Brain microvascular endothelial cell (primary cell): Measurements from ENCODE around the gene CENPM.
A peak's percentile ranks its signal among the peaks of the same experiment; 100 is the strongest.

Experiments used
- DNase-seq: peaks from one replicate; pipeline ENCODE4 v3.0.0-alpha.2; 2020
- H3K27ac ChIP-seq: fragments of 250-450 bp; sonication (Bioruptor Pico); 2 replicates; pipeline ENCODE4 v1.5.1; 2020; ENCODE audit warnings: mild to moderate bottlenecking, moderate library complexity
- H3K27me3 ChIP-seq: fragments of 250-450 bp; sonication (Bioruptor Pico); replicated peaks from 2 replicates; pipeline ENCODE4 v1.5.1; 2020; ENCODE audit warnings: mild to moderate bottlenecking
- H3K36me3 ChIP-seq: fragments of 250-450 bp; sonication (Bioruptor Pico); replicated peaks from 2 replicates; pipeline ENCODE4 v1.5.1; 2020; ENCODE audit warnings: mild to moderate bottlenecking
- H3K4me3 ChIP-seq: 2 replicates; pipeline ENCODE4 v1.5.1; 2011; ENCODE audit warnings: low read depth, mild to moderate bottlenecking, control low read depth, low read length, moderate library complexity
- CTCF ChIP-seq: IDR thresholded peaks from 2 replicates; pipeline ENCODE4 v1.5.1; 2011; ENCODE audit warnings: low read depth, mild to moderate bottlenecking, moderate library complexity, low read length, control low read depth, inconsistent platforms; ENCODE audit errors: missing control alignments
- in situ Hi-C: cut with HindIII; loops from 2 replicates; pipeline ENCODE4 v1.10.0; 2017; ENCODE audit warnings: low sequenced_read_pairs, low pct_ligation_motif_present

CENPM gene

GRCh38 chr22:41976961-41977566 lies 30.1 kb upstream of the CENPM start:
- Histone ChIP-seq H3K27me3 (peaks cover 29% of the 10 kb centered on the region), H3K4me3 (peak overlapping the region; percentile 5), H3K36me3 (no peaks in the 10 kb centered on the region), H3K27ac (no peak overlapping the region)
- in situ Hi-C loops: no loop called here
- TF ChIP-seq CTCF: no peak
- DNase-seq: no peak

GRCh38 chr22:41976070-41976901 lies 29.3 kb upstream of the CENPM start:
- Histone ChIP-seq H3K4me3 (peak overlapping the region; percentile 30), H3K27ac (no peak overlapping the region), H3K36me3 (no peaks in the 10 kb centered on the region), H3K27me3 (peaks cover 29% of the 10 kb centered on the region)
- DNase-seq: no peak
- in situ Hi-C loops: no loop called here
- TF ChIP-seq CTCF: no peak

- no peaks in the 10 kb centered on the region for H3K36me3 ChIP-seq
- H3K4me3 ChIP-seq: no peak overlapping the region
- no peak overlapping the region for H3K27ac ChIP-seq
- in situ Hi-C loops: no loop called here
- no peak for DNase-seq
- H3K27me3 ChIP-seq: peaks cover 29% of the 10 kb centered on the region
- TF ChIP-seq CTCF: no peak
Observed at GRCh38 chr22:41975299-41976069, 28.5 kb upstream of the CENPM start.

- H3K27me3 ChIP-seq: peaks cover 29% of the 10 kb centered on the region
- no peak for DNase-seq
- no peak overlapping the region for H3K4me3 ChIP-seq
- H3K27ac ChIP-seq: no peak overlapping the region
- H3K36me3 ChIP-seq: no peaks in the 10 kb centered on the region
- no peak for TF ChIP-seq CTCF
- in situ Hi-C loops: no loop called here
Observed at GRCh38 chr22:41974691-41975290, 27.8 kb upstream of the CENPM start.

GRCh38 chr22:41971431-41971830 lies 24.5 kb upstream of the CENPM start:
- no peak overlapping the region for H3K4me3 ChIP-seq
- H3K27me3 ChIP-seq: peaks cover 16% of the 10 kb centered on the region
- in situ Hi-C loops: no loop called here
- TF ChIP-seq CTCF: no peak
- no peak overlapping the region for H3K27ac ChIP-seq
- DNase-seq: no peak
- H3K36me3 ChIP-seq: no peaks in the 10 kb centered on the region
